ENCODE measurements around the gene B3GALT6. TPM values are rescaled to one million over a fixed set of nuclear protein-coding genes. Genes with fewer than 3 reads are reported as not detected.
"Not testable (repeated sequence)": the region's sequence is repeated elsewhere in the genome, so short reads cannot be mapped to it uniquely, and the experiment has no call there.

Gene B3GALT6
- total RNA-seq, 1 experiment from 2014 or later, result 38.4 TPM

- DNase-seq (ENCODE audit: low spot score), result no peak
- in situ Hi-C loops (cut with HindIII; ENCODE audit: low sequenced_read_pairs), result no loop called here
Measured at GRCh38 chr1:1239614-1240347, 7.7 kb downstream of the B3GALT6 start.

- in situ Hi-C loops (cut with HindIII; ENCODE audit: low sequenced_read_pairs), result no loop called here
Measured at GRCh38 chr1:1240348-1240732, 8.3 kb downstream of the B3GALT6 start.

GRCh38 chr1:1240822-1241587, 9.0 kb downstream of the B3GALT6 start:
- DNase-seq (ENCODE audit: low spot score), result no peak
- in situ Hi-C loops (cut with HindIII; ENCODE audit: low sequenced_read_pairs), result no loop called here

More at GRCh38 chr1:1240348-1240732, 8.3 kb downstream of the B3GALT6 start:
- DNase-seq (ENCODE audit: low spot score), result no peak

GRCh38 chr1:1241588-1242219, 9.7 kb downstream of the B3GALT6 start:
- in situ Hi-C loops (cut with HindIII; ENCODE audit: low sequenced_read_pairs), result no loop called here
- no peak for DNase-seq (ENCODE audit: low spot score)

- in situ Hi-C loops (cut with HindIII; ENCODE audit: low sequenced_read_pairs), result no loop called here
- no peak for DNase-seq (ENCODE audit: low spot score)
Measured at GRCh38 chr1:1242461-1243265, 10.6 kb downstream of the B3GALT6 start.

GRCh38 chr1:1243266-1243660, 11.2 kb downstream of the B3GALT6 start:
- in situ Hi-C loops (cut with HindIII; ENCODE audit: low sequenced_read_pairs), result no loop called here
- no peak for DNase-seq (ENCODE audit: low spot score)

- no peak for DNase-seq (ENCODE audit: low spot score)
- in situ Hi-C loops (cut with HindIII; ENCODE audit: low sequenced_read_pairs), result no loop called here
Measured at GRCh38 chr1:1243807-1244191, 11.8 kb downstream of the B3GALT6 start.

- in situ Hi-C loops (cut with HindIII; ENCODE audit: low sequenced_read_pairs), result no loop called here
- DNase-seq (ENCODE audit: low spot score), result no peak
Measured at GRCh38 chr1:1244192-1244811, 12.3 kb downstream of the B3GALT6 start.

GRCh38 chr1:1245178-1245816, 13.3 kb downstream of the B3GALT6 start:
- no peak for DNase-seq (ENCODE audit: low spot score)
- in situ Hi-C loops (cut with HindIII; ENCODE audit: low sequenced_read_pairs), result no loop called here

- in situ Hi-C loops (cut with HindIII; ENCODE audit: low sequenced_read_pairs), result no loop called here
- DNase-seq (ENCODE audit: low spot score), result no peak
Measured at GRCh38 chr1:1245817-1246576, 14.0 kb downstream of the B3GALT6 start.

- in situ Hi-C loops (cut with HindIII; ENCODE audit: low sequenced_read_pairs), result no loop called here
- DNase-seq (ENCODE audit: low spot score), result no peak
Measured at GRCh38 chr1:1246577-1247340, 14.7 kb downstream of the B3GALT6 start, which contains the start of gene C1QTNF12. TSS of gene C1QTNF12 (minus strand) at chr1:1246722. CDS start at chr1:1246690, 32 bp downstream.

- in situ Hi-C loops (cut with HindIII; ENCODE audit: low sequenced_read_pairs), result no loop called here
- no peak for DNase-seq (ENCODE audit: low spot score)
Measured at GRCh38 chr1:1247341-1247913, 15.4 kb downstream of the B3GALT6 start.

- in situ Hi-C loops (cut with HindIII; ENCODE audit: low sequenced_read_pairs); DNase-seq (ENCODE audit: low spot score): not testable (repeated sequence)
Measured at GRCh38 chr1:1248009-1248913, 16.2 kb downstream of the B3GALT6 start.

- in situ Hi-C loops (cut with HindIII; ENCODE audit: low sequenced_read_pairs), result no loop called here
- no peak for DNase-seq (ENCODE audit: low spot score)
Measured at GRCh38 chr1:1250786-1251284, 18.8 kb downstream of the B3GALT6 start.

- DNase-seq (ENCODE audit: low spot score), result no peak
- in situ Hi-C loops (cut with HindIII; ENCODE audit: low sequenced_read_pairs), result no loop called here
Measured at GRCh38 chr1:1253314-1253713, 21.3 kb downstream of the B3GALT6 start.
